NCI-H2029 treated with DMSO at 0.1 percent for 48 hours (cell line): Measurements from ENCODE around the gene MOV10L1.
"Not testable (repeated sequence)": the region's sequence is repeated elsewhere in the genome, so short reads cannot be mapped to it uniquely, and the experiment has no call there.

Experiments used
- DNase-seq: peaks from one replicate; lab custom pipeline; 2025; lab: John Stamatoyannopoulos, UW

The MOV10L1 gene

GRCh38 chr22:50160947-50161346, 71.1 kb downstream of the MOV10L1 start:
- no peak for DNase-seq

GRCh38 chr22:50161508-50162390, 71.9 kb downstream of the MOV10L1 start:
- no peak for DNase-seq

GRCh38 chr22:50162391-50162956, 72.7 kb downstream of the MOV10L1 start:
- DNase-seq: no peak

- DNase-seq: no peak
Observed at GRCh38 chr22:50165436-50166123, 75.8 kb downstream of the MOV10L1 start.

GRCh38 chr22:50167689-50168489, 78.1 kb downstream of the MOV10L1 start:
- no peak for DNase-seq

GRCh38 chr22:50168490-50169180, 78.8 kb downstream of the MOV10L1 start:
- DNase-seq: not testable (repeated sequence)

- DNase-seq: no peak
Observed at GRCh38 chr22:50169181-50169759, 79.5 kb downstream of the MOV10L1 start.

- no peak for DNase-seq
Observed at GRCh38 chr22:50169774-50170341, 80.1 kb downstream of the MOV10L1 start.

GRCh38 chr22:50170453-50171318, 80.9 kb downstream of the MOV10L1 start, which contains the start of gene PANX2:
TSS of gene PANX2 (plus strand) at chr22:50170731. CDS start at chr22:50170731, 0 bp downstream.
- no peak for DNase-seq

GRCh38 chr22:50171319-50171964, 81.6 kb downstream of the MOV10L1 start:
- DNase-seq: no peak

GRCh38 chr22:50171965-50172421, 82.2 kb downstream of the MOV10L1 start:
- no peak for DNase-seq

- DNase-seq: no peak
Observed at GRCh38 chr22:50173311-50173982, 83.6 kb downstream of the MOV10L1 start.

GRCh38 chr22:50173983-50174355, 84.2 kb downstream of the MOV10L1 start:
- no peak for DNase-seq

- DNase-seq: no peak
Observed at GRCh38 chr22:50174382-50175190, 84.8 kb downstream of the MOV10L1 start.

GRCh38 chr22:50175191-50175461, 85.3 kb downstream of the MOV10L1 start:
- no peak for DNase-seq

GRCh38 chr22:50175921-50176849, 86.4 kb downstream of the MOV10L1 start:
- DNase-seq: no peak
